ENCODE data around the gene ADAMTS17.

GRCh38 chr15:100385300-100386050 is 43.7 kb upstream of the ADAMTS17 start:
- TF ChIP-seq, protein P1, sequence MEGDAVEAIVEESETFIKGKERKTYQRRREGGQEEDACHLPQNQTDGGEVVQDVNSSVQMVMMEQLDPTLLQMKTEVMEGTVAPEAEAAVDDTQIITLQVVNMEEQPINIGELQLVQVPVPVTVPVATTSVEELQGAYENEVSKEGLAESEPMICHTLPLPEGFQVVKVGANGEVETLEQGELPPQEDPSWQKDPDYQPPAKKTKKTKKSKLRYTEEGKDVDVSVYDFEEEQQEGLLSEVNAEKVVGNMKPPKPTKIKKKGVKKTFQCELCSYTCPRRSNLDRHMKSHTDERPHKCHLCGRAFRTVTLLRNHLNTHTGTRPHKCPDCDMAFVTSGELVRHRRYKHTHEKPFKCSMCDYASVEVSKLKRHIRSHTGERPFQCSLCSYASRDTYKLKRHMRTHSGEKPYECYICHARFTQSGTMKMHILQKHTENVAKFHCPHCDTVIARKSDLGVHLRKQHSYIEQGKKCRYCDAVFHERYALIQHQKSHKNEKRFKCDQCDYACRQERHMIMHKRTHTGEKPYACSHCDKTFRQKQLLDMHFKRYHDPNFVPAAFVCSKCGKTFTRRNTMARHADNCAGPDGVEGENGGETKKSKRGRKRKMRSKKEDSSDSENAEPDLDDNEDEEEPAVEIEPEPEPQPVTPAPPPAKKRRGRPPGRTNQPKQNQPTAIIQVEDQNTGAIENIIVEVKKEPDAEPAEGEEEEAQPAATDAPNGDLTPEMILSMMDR (conservative IDR thresholded peaks at IDR 0.05; ENCODE audit: low read length), result no peak
- TF ChIP-seq EZH2phosphoT487 (IDR thresholded peaks at IDR 0.05; ENCODE audit: borderline replicate concordance), result no peak
